ENCODE data around the gene ZNF835. TPM values are rescaled to one million over a fixed set of nuclear protein-coding genes. Genes with fewer than 3 reads are reported as not detected.
A peak's percentile ranks its signal among the peaks of the same experiment; 100 is the strongest.

The ZNF835 gene
- total and polyA plus RNA-seq, 5 donors = 1.6 to 7.4 (median 5.6) TPM

DNA sequence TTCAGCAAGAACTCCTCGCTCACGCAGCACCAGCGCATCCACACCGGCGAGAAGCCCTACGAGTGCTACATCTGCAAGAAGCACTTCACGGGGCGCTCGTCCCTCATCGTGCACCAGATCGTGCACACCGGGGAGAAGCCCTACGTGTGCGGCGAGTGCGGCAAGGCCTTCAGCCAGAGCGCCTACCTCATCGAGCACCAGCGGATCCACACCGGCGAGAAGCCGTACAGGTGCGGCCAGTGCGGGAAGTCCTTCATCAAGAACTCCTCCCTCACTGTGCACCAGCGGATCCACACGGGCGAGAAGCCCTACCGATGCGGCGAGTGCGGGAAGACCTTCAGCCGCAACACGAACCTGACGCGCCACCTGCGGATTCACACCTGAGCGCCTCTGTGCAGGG is 49.2 kb downstream of the ZNF835 start:
- no peak overlapping the region for H3K27ac ChIP-seq (ENCODE audit: low read length)
- WGBS = 92% methylated on average over 37 of the region's 37 CpGs

DNA sequence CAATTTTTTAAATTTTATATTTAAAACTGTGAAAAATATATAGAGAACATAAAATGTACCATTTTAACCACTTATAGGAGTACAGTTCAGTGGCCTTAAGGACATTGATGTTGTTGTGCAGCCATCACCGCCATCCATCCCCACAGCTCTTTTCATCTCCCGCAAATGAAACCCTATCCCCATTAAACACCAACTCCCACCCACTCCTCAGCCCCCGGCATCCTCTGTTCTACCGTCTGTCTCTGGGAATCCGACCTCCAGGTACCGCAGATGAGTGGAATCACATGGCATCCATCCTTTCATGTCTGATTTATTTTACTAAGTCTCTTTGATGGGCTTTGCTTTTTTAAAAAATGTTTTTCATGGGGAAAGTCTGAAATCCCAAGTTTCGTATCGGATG is 52.4 kb downstream of the ZNF835 start:
- ATAC-seq = no peak
- no peaks in the 10 kb centered on the region for H3K9me3 ChIP-seq (ENCODE audit: control insufficient read depth, low read length)
- WGBS = 76% methylated on average over 8 of the region's 8 CpGs
- H3K4me1 ChIP-seq (ENCODE audit: control insufficient read depth, insufficient read depth, low read length) = no peaks in the 10 kb centered on the region
- H3K27ac ChIP-seq (ENCODE audit: low read length) = no peak overlapping the region
- no peak overlapping the region for H3K4me3 ChIP-seq (ENCODE audit: low read length)
- intact Hi-C loops (cut with DNase I) = no loop called here
- DNase-seq = no peak
- no peaks in the 10 kb centered on the region for H3K27me3 ChIP-seq (ENCODE audit: control insufficient read depth, insufficient read depth)

More for the DNA sequence above, 49.2 kb downstream of the ZNF835 start:
- DNase-seq = peak in 1 of 3 donors; percentile 39
- Histone ChIP-seq H3K9me3 (ENCODE audit: control insufficient read depth, low read length) (no peaks in the 10 kb centered on the region), H3K4me1 (ENCODE audit: control insufficient read depth, insufficient read depth, low read length) (no peaks in the 10 kb centered on the region), H3K4me3 (ENCODE audit: low read length) (no peak overlapping the region), H3K27me3 (ENCODE audit: control insufficient read depth, insufficient read depth) (no peaks in the 10 kb centered on the region)
- no peak for ATAC-seq
- intact Hi-C loops (cut with DNase I) = no loop called here

DNA sequence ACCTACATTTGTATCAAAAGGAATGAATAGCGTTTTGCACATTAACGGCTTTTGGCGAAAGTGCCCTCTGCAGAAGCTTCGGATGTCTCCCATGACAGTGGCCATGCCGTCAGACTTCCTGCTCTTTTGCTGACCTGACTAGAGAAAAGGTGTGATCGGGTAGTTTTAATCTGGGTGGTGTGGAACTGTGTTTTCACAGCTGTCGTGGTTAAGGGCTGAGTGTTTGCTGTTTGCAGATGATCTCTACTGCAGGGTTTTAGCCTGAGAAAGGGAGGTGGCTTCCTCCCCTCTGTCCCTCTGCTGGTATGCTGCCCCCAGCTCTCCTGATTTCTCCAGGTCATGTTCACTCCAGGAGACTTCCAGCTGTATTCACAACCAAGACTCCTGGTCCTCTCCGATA is 54.0 kb downstream of the ZNF835 start:
- no peaks in the 10 kb centered on the region for H3K9me3 ChIP-seq (ENCODE audit: control insufficient read depth, low read length)

DNA sequence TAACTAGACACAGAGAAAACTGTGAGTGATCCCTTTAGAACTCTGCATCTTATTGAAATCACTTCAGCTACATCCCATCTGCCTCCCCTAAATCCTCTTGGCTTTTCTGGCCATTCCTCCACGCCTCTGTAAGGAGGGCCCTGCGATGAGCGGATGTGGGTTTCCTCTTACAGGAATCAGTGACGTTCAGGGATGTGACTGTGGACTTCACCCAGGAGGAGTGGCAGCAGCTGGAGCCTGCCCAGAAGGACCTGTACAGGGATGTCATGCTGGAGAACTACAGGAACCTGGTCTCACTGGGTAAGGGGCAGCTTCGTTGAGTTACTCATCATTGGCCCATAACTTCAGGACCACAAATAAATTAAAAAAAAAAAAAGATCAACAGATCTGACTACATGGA is 57.9 kb downstream of the ZNF835 start:
- DNase-seq = no peak
- no peak overlapping the region for H3K27ac ChIP-seq (ENCODE audit: low read length)
- no peaks in the 10 kb centered on the region for H3K9me3 ChIP-seq (ENCODE audit: control insufficient read depth, low read length)
- WGBS = 86% methylated on average over 5 of the region's 5 CpGs
- ATAC-seq = no peak
- no peaks in the 10 kb centered on the region for H3K4me1 ChIP-seq (ENCODE audit: control insufficient read depth, insufficient read depth, low read length)
- intact Hi-C loops (cut with DNase I) = no loop called here
- H3K27me3 ChIP-seq (ENCODE audit: control insufficient read depth, insufficient read depth) = no peaks in the 10 kb centered on the region
- no peak overlapping the region for H3K4me3 ChIP-seq (ENCODE audit: low read length)

More for the DNA sequence above, 54.0 kb downstream of the ZNF835 start:
- intact Hi-C loops (cut with DNase I) = no loop called here
- no peak overlapping the region for H3K27ac ChIP-seq (ENCODE audit: low read length)
- H3K27me3 ChIP-seq (ENCODE audit: control insufficient read depth, insufficient read depth) = no peaks in the 10 kb centered on the region
- DNase-seq (no peak), ATAC-seq (no peak)
- no peak overlapping the region for H3K4me3 ChIP-seq (ENCODE audit: low read length)
- WGBS = 91% methylated on average over 8 of the region's 8 CpGs
- no peaks in the 10 kb centered on the region for H3K4me1 ChIP-seq (ENCODE audit: control insufficient read depth, insufficient read depth, low read length)

DNA sequence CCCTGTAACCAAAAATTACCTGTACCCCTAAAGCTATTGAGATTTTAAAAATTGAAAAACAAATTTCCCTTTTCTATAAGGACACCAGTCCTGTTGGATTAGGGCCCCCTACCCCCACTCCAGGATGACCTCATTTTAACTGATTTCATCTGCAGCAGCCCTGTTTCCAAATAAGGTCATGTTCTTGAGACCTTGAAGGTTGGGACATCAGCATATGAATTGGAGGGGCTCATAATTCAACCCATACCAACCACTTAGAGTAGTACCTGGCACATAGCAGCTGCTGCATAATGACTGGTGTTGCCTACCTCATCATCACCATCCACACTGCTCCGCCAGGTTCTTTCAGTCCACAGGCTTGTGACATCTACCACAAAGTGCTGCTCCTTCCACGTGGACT is 58.8 kb downstream of the ZNF835 start:
- WGBS = 95% methylated on average over 2 of the region's 2 CpGs
- intact Hi-C loops (cut with DNase I) = no loop called here
- Histone ChIP-seq H3K4me3 (ENCODE audit: low read length) (no peak overlapping the region), H3K27me3 (ENCODE audit: control insufficient read depth, insufficient read depth) (no peaks in the 10 kb centered on the region), H3K9me3 (ENCODE audit: control insufficient read depth, low read length) (no peaks in the 10 kb centered on the region), H3K27ac (ENCODE audit: low read length) (no peak overlapping the region), H3K4me1 (ENCODE audit: control insufficient read depth, insufficient read depth, low read length) (peaks cover 2% of the 10 kb centered on the region)
- ATAC-seq (no peak), DNase-seq (no peak)

Other genes with a start within 250 kb of the ZNF835 start
- 1 to 10 TPM; 3.3 to 7.2 (median 5.3) TPM for gene ZNF667, start 194.4 kb downstream of the ZNF835 start, total RNA-seq
- 3.2 TPM for gene ZNF667, start 194.4 kb downstream of the ZNF835 start, polyA plus RNA-seq
- gene ZNF471, start 163.9 kb downstream of the ZNF835 start, total RNA-seq = 1 to 10 TPM; 4.5 to 9.3 (median 6.7) TPM
- 2.8 TPM for gene ZNF471, start 163.9 kb downstream of the ZNF835 start, polyA plus RNA-seq
- gene ZFP28, start 132.8 kb downstream of the ZNF835 start, total RNA-seq = 1 to 10 TPM; 5.2 to 6.7 (median 6.0) TPM
- gene ZFP28, start 132.8 kb downstream of the ZNF835 start, polyA plus RNA-seq = 3.8 TPM
- 1 to 10 TPM; 3.5 to 5.2 (median 4.8) TPM for gene ZNF470, start 104.3 kb downstream of the ZNF835 start, total RNA-seq
- 2.8 TPM for gene ZNF470, start 104.3 kb downstream of the ZNF835 start, polyA plus RNA-seq
- gene ZNF71, start 76.5 kb downstream of the ZNF835 start, total RNA-seq = 1 to 10 TPM; 5.7 to 7.5 (median 6.4) TPM
- 5.0 TPM for gene ZNF71, start 76.5 kb downstream of the ZNF835 start, polyA plus RNA-seq
- under 1 TPM in 2 of 4 donors, not detected in 2; 0.31 to 0.40 TPM for gene SMIM17, start 28.6 kb downstream of the ZNF835 start, total RNA-seq
- gene SMIM17, start 28.6 kb downstream of the ZNF835 start, polyA plus RNA-seq = 0.18 TPM
- gene PEG3, start 169.0 kb upstream of the ZNF835 start, total RNA-seq = 10 to 100 TPM; 12.2 to 17.0 (median 14.4) TPM
- gene PEG3, start 169.0 kb upstream of the ZNF835 start, polyA plus RNA-seq = 3.1 TPM
- gene ZIM2, start 169.0 kb upstream of the ZNF835 start, total RNA-seq = under 1 TPM in 2 of 4 donors, not detected in 2; 0.17 to 0.25 TPM
- gene ZIM2, start 169.0 kb upstream of the ZNF835 start, polyA plus RNA-seq = 0.05 TPM